Measurements from ENCODE around the gene WRAP73.

WRAP73 gene

DNA sequence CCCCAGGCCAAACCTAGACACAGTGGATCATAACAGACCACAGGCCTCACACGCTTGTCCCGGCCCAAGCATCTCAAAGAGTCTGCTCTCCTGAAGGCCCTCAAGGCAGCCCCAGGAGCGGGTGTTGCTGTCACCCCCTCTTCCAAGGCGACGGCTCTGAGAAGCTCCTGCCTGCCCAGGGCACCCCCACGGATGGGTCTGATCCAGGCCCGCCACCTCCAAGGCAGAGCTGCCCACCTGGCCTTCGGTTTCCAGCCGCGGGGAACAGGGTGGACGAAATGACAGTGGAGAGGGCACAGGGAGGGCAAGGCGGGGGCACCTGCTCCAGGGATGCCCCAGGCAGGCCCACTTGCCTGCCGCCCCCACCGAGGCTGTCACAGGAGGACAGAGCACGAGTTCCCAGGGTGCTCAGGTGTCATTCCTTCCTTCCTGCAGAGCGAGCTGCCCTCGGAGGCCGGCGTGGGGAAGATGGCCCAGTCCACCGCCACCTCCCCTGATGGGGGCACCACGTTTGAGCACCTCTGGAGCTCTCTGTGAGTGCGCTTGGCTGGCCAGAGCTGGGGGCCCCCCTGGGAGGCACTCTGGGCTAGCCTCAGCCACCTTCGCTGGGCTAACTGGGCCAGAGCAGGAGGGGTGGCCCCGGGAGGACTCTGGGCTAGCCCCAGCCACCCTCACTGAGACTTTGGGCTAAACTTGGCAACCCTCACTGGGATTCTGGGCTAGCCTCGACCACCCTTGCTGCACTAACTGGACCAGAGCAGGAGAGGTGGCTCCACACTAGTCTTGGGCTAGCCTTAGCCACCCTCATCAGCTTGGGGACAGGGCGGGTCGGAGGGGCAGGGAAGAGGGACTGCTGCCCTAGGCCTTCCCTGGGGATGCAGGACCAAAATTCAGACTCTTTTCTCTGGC is 32.2 kb upstream of the WRAP73 start:
- DNase-seq (ENCODE audit: low spot score), result no peak

DNA sequence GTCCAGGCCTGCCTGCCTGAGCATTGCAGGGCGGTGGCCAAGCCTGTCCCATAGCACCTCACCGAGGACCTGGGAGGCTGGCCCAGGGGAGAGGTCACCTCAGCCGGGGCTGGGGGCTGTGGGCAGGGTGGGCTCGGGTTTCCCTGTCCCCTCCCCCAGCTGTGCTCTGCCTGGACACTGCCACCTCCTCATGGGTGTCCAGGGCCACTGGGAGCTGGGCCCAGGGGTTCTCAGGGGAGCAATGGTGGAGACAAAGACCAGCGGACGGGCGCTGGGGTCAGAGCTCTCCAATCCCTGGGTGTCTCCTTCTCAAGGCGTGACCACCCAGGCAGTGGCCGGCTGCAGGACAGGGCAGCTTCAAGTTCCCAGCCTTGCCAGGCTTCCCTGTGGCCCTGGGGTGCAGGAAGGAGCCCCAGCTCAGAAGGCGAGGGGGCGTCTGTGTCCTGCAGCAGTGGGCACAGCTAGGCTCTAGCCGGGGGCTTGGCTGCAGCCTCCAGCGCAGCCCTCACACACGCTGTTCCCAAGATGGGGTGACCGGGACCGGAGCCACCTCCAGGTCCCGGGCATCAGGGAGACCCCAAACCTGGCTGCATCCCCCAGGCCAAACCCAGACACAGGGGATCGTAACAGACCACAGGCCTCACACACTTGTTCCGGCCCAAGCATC is 31.5 kb upstream of the WRAP73 start:
- DNase-seq (ENCODE audit: low spot score), result no peak

DNA sequence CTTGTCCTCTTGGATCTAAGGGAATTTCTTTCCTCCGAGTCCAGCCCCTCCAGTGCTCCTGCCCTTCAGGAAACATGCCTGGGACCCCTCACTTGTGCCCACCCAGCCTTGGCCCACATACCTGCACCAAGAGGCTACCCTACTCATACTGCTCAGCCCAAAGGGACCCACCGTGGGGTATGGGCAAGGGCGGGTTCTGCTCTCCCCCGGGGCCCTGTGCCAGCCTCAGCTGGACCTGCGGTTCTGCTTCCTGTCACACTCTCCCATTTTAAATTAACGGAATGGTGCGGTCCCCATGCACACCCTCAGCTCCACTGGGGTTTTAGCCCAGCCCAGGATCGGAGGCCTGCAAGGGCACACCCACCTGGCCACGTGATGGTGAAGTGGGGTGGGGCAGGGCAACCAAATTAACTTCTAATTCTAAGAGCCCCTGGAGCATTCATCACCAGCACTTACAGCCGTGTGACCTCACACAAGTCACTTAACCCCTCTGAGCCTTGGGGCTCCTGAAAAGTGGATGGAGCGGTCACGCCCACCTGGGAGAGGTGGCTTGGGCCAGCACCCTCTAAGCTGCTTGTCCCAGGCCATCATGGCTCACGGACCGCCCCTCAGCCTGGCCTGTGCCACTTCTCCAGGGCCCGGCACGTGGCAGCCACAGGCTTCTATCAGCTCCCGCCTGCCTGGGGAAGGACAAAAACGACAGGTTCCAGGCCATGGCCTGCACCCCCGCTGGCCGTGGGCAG is 30.8 kb upstream of the WRAP73 start:
- no peak for DNase-seq (ENCODE audit: low spot score)

- DNase-seq (ENCODE audit: low spot score), result no peak
These were observed 30.0 kb upstream of the WRAP73 start for GRCh38 chr1:3679799-3680453.

GRCh38 chr1:3679098-3679555 is 29.2 kb upstream of the WRAP73 start:
- no peak for DNase-seq (ENCODE audit: low spot score)

GRCh38 chr1:3678361-3679097 is 28.6 kb upstream of the WRAP73 start:
- DNase-seq (ENCODE audit: low spot score), result no peak

DNA sequence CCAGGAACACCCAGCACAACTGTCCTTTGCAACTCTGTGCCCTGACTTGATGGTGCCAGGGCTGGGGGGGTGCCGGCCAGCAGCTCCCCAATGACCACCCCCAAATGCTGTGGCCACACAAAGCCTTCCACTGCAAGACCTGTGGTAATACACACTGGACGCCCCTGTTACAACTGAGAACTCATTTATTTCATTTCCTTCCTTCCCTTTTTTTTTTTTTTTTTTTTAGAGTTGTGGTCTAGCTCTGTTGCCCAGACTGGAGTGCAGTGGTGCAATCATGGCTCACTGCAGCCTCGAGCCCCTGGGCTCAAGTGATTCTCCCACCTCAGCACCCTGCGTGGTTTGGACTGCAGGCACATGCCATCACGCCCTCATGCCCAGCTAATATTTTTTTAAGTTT is 27.6 kb upstream of the WRAP73 start:
- DNase-seq (ENCODE audit: low spot score), result no peak

- DNase-seq (ENCODE audit: low spot score), result no peak
These were observed 26.9 kb upstream of the WRAP73 start for GRCh38 chr1:3676581-3677470.

- no peak for DNase-seq (ENCODE audit: low spot score)
These were observed 25.5 kb upstream of the WRAP73 start for GRCh38 chr1:3675436-3675835.

DNA sequence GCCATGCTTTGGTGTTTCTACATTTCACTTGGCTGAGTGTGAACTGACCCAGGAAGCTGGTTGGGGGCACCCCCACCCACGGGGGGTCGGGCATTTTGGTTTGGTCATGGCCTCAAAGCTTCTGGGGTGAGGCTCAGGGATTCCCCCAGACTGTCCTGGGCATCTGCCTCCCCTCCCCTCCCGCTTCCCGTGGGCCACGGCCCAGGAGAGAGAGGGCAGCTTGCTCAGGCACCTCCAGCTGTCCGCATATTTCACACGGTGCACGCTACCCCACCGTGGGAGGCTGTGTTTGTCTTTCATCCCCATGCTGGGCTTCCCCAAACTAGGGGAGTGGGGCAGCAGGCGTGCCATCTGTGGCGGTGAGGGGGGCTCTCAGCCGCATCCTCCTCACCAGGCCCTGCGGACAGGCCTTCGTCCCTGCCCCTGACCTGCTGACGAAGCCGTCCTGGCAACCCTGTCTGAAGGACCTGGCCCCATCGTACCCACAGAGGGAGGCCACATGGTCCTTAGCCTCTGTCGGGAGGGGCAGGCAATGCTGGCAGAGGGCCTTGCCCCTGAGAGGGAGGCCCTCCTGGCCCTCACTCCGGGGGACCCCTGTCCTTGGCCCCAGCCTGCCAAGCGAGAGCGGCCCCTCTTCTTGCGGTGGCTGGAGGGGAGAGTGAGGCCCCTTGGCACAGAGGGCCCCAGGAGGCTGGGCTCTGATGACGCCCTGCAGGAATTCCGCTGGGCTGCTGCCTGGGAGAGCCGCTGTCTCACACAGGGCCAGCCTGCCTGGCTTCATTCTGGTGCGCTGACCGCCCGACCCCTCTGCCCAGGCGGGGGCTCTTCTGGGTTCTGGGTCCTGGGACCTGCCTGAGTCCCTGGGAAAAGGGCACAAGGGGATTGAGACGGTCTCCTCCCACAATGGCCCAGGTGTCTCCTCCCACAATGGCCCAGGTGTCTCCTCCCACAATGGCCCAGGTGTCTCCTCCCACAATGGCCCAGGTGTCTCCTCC is 24.5 kb upstream of the WRAP73 start:
- DNase-seq (ENCODE audit: low spot score), result no peak

GRCh38 chr1:3673381-3674099 is 23.6 kb upstream of the WRAP73 start:
- no peak for DNase-seq (ENCODE audit: low spot score)

- no peak for DNase-seq (ENCODE audit: low spot score)
These were observed 23.1 kb upstream of the WRAP73 start for GRCh38 chr1:3672971-3673361.

DNA sequence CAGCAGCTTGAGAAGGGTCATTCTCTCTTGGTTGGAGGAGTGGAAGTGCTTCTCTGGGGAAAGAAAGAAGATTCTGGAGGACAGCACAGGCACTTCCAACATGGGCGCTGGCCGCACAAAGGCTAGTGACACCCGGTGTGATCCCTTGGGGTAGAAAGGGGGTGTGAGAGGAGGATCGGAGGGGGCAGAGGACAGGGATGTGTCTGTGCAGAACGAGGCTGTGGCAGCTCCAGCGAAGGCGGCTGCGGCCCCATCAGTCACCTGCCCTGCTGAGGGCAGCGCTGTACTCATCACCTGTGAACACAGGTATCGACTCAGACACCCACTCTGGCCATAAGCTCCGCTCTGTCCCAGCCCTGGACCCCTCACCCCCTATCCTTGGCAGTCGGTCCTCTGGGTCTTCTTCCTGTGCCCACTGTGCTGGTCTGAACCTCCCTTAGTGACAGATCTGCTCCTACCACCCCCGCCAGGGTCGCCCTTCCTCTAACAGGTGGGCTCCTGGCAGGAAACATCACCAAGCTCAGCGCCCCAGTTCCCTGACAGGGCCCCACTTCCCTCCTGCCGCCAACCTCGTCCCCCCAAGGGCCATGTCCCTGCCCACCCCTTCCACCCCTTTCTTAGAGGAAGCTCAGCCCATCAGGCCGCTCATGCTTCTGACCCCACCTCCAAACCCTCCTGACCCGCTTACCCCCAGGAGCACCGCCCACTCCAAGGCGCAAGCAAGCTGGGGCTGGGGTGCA is 22.5 kb upstream of the WRAP73 start:
- no peak for DNase-seq (ENCODE audit: low spot score)

GRCh38 chr1:3671371-3672180 is 21.7 kb upstream of the WRAP73 start:
- DNase-seq (ENCODE audit: low spot score), result no peak

DNA sequence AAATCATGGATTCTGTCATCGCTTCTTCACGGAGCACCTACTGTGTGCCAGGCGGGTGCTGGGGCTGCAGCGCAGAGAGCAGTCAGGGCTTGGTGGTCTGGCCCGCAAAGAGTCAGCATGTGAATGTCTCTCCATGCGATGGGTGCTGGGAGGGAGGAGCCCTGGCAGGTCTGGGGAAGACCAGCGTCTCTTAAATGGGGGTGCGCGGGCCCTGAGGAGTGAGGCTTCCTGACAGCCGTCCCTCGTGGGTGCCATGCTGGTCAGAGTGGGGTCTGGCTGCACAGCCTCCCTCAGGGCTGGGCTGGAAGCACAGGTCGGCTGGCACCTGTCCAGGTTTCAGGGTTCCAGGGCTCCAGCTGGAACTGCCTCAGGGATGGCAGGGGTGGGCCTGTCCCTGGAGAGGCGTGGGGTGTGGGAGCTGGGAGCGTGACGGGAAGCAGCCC is 20.9 kb upstream of the WRAP73 start:
- no peak for DNase-seq (ENCODE audit: low spot score)

DNA sequence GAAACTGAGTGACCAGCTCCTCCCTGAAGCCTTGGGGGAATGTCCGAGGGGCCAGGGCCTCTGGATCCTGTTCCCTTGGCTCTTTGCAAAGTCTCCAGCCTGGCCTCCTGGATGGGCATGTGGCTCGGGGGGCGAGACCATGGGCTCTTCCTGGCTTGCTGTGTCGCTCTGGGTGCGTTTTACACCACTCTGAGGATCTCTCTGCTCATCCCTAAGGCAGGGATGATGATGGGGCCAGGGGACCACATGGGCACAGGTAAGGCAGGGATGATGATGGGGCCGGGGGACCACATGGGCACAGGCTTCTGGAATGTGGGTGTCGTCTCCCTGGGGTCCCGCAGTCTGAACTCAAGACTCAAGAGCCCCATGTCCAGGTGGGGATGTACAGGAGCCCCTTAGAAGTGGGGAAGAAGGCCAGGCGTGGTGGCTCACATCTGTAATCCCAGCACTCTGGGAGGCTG is 20.1 kb upstream of the WRAP73 start:
- no peak for DNase-seq (ENCODE audit: low spot score)

DNA sequence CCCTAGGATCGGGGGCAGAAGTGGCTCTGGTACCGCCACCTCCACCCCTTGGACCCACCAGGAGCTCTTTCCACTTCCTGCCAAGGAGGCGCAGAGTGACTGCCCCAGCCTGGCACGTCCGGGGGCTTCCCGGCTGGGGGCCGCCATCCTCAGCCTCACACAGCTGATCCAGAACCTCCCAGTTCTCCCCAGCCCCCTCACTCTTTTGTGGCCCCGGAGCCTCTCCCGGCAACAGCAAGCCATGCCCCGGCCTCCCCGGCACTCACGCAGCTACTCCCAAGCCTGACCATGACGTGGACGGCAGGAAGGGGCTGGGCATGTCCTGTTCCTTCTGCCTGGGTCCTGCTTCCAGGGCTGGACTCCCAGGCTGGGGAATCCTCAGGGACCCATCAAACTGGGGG is 19.5 kb upstream of the WRAP73 start:
- DNase-seq (ENCODE audit: low spot score), result no peak
